ENCODE results near the gene PPP2CA.
A peak's percentile ranks its signal among the peaks of the same experiment; 100 is the strongest.
"Not testable (repeated sequence)": the region's sequence is repeated elsewhere in the genome, so short reads cannot be mapped to it uniquely, and the experiment has no call there.

Gene PPP2CA

GRCh38 chr5:134245101-134245604 is 19.3 kb upstream of the PPP2CA start:
- no peak for DNase-seq

DNA sequence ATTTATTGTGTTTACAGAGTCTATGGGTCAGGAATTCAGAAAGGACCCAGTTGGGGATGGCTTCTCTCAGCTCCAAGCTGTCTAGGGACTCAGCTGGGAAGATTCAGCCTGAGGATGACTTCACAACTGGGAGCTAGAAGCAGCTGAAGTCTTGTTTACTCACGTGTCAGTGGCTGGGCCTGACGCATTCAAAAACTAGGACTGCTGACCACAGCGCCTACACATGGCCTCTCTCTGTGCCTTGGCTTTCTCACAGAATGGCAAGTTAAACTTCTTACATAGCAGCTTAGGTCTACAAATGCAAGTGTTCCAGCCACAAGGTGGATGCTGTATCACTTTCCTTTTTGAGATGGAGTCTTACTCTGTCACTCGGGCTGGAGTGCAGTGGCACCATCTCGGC is 16.3 kb upstream of the PPP2CA start:
- no peak for DNase-seq

DNA sequence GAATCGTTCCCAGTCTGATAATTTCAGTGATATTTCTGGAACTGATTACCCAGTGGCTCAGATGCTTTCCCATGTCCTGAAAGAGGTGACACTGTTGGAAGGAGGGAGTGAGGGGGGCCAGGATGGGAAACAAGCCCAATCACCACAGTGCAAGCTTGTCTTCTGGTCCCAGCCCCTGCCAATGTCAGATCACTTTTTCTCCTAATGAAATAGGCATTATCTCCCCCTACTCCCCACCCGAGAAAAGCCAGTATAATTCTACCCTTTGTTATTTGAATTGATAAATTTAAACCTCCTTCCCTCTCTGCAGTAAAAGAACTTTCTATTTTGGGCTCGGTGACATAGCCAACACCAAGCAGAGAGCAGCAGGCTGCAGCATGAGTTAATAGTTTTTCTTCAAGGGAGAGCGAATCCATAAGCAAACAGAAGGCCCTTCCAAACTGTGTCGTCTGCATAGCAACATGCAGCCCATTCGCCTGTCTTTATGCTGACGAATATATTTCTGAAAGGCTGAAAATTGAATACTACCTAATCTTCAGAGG is 14.6 kb upstream of the PPP2CA start:
- no peak for DNase-seq

DNA sequence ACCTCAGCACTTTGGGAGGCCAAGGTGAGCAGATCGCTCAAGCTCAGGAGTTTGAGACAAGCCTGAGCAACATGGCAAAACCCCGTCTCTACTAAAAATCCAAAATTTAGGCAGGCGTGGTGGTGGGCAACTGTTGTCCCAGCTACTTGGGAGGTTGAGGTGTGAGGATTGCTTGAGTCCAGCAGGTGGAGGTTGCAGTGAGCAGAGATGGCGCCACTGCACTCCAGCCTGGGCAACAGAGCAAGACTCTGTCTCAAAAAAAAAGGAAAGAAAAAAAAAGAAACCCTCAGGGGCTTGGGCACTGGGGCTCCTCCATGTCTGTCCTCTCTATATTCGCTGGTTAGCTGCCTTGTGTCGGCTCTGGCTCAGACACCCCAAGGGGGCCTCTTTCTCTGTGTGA is 10.9 kb upstream of the PPP2CA start:
- DNase-seq: no peak

- DNase-seq: no peak
Observed at GRCh38 chr5:134236318-134236717, 10.4 kb upstream of the PPP2CA start.

GRCh38 chr5:134228624-134229023 is 2.8 kb upstream of the PPP2CA start:
- DNase-seq: no peak

GRCh38 chr5:134227776-134228175 is 1.9 kb upstream of the PPP2CA start:
- no peak for DNase-seq

- DNase-seq: peak; percentile 3
Observed at GRCh38 chr5:134227259-134227658, 1.4 kb upstream of the PPP2CA start.

DNA sequence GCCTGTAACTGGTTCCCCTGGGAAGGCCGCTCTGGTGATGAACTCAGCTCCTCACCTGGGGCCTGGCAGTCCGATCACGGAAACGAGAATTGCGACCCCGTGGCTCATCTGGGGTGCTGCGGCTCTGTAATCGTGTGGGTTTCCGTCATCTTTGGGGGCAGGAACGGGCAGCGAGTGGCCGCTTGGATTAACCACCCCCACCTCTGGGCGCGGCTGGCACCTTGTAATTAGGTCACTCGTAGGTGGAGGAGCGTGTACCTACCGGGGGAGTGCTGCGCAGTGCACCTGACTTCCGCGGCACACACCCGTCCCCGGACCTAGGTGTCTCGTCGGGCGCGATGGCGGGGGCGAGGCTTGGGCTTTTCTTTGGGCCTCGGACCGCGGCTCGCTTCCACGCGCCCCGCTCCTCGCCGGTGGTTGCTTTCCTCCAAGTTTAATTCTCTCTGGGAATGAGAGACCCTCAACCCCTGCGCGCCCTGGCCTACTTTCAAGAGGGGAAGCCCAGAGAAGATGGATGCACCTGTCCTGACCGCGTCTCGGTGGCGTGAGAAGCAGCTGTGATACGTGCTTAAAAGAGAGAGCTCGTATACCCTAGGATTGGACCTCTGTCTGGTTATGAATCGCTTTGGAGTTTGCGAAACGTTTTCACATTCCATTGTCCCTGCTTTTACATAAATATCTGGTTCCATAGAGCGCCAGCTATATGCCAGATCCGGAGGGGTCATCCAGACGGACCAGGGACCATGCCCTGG is 744 bp upstream of the PPP2CA start:
- DNase-seq: no peak

DNA sequence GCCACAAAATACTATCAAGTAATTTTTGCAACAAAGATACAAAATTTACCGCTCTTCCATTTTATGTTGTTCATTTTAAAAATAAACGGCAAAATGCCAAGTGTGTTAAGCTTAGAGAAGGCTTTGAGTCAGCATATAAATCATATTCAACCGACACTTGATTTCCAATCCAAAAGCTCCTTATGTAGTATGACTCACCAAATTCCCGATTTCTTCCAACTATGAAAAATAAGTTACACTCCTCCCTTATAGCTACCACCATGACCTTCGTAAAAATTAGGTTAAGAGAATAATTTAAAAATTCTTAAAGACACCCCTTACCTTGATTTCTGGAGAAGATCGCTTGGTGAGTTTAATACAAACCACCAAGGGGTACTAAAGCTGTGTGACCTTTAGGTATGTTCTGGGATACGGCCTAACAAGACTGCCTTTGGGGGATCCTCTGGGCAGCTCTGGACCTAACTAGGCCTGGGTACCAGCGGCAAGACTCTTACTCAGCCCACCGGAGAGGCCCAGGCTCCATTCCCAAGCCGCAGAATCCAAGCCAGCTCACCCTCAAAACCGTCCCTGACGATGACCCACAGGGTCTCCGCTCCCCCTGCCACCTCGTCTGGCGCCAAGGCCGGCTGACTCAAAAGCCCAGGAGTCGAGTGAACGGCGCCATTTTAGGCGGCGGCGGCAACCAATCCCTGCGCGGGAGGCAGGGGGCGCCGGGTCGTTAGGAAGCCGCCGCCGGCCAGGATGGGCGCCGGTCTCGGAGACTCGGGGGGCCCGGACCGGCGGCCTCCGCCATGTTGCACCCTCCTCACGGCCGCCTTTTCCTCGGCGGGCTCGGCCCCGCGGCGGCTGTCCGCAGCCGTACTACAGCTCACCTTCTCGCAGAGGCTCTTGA is 739 bp downstream of the PPP2CA start:
- DNase-seq: peak; percentile 66

DNA sequence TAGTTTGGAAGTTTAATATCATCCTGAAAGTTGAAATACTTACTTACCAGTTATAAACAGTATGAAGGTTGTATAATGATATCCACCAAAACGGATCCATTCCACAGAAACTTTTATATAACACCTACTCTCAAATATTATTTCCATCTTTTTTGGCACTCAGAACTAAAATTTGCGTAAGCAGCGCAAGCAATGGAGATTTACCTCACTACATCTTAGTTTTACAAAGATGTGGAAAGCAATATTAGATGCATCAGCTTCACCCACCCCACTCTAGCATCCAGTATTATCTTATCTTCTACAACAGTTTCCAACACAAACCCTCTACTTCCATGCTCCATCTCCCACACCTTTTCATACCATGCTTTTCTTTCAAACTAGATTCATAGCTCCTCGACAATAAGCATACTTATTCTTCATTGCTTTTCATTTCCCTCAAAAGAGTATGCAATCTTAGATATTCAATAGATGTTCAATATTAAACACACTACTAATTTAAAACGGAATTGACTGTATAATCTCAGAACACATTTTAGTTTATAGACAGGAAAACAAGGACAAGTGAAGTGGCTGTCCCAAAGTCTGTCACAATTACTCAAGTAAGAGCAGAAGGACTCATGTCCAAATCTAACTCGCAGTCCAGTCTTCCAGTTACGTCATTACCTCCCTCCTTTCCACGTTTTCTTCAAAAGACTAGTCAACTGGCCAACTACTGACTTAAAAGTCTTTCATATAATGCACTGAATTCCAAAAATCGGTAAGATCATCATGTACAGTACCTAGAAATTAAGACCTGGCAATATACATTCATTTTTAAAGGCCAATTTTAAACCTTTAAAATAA is 2.2 kb downstream of the PPP2CA start:
- no peak for DNase-seq

- not testable (repeated sequence) for DNase-seq
Observed at GRCh38 chr5:134221690-134222089, 4.2 kb downstream of the PPP2CA start.

- no peak for DNase-seq
Observed at GRCh38 chr5:134215757-134216156, 10.1 kb downstream of the PPP2CA start.

DNA sequence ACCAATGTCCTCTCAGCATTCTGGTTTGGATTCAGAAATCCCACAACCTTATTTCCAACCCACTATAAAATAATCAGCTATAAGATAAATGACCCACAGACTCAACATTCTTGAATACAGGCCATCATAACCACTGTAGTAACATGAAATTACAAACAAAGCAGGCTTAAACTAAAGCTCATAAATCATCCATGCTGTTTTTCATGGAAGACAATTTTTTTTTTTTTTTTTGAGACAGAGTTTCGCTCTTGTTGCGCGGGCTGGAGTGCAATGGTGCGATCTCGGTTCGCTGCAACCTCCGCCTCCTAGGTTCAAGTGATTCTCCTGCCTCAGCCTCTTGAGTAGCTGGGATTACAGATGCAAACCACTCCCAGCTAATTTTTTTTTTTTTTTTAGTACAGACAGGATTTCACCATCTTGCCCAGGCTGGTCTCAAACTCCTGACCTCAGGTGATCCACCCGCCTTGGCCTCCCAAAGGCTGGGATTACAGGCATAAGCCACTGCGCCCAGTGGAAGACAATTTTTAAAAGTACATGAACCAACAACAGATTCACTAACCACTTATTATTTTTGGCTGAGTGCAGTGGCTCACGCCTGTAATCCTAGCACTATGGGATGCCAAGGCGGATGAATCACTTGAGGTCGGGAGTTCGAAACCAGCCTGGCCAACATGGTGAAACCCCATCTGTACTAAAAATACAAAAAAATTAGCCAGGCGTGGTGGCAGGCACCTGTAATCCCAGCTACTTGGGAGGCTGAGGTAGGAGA is 14.4 kb downstream of the PPP2CA start:
- not testable (repeated sequence) for DNase-seq

GRCh38 chr5:134209477-134210245 is 16.2 kb downstream of the PPP2CA start:
- DNase-seq: no peak

GRCh38 chr5:134207696-134208095 is 18.2 kb downstream of the PPP2CA start:
- DNase-seq: no peak

DNA sequence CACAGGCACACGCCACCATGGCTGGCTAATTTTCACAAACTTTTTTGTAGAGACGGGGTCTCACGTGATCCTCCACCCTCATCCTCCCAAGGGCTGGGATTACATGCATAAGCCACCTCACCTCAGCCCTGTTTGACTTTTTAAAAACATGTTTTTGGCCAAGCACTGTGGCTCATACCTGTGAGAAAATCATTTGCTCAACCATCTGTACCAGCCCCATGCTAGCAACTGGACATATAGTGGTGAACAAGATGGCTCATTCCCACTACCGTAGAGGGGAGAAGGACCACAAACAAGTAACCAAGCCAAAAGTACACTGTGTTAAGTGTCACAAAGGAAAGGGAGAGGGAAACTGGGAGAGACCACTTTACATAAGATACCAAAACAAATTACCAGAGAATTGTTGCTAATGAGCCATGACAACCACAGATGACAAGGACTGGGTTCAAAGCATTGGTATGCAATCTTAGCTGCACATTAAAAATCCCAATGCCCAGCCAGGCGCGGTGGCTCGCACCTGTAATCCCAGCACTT is 19.2 kb downstream of the PPP2CA start:
- DNase-seq: no peak

DNA sequence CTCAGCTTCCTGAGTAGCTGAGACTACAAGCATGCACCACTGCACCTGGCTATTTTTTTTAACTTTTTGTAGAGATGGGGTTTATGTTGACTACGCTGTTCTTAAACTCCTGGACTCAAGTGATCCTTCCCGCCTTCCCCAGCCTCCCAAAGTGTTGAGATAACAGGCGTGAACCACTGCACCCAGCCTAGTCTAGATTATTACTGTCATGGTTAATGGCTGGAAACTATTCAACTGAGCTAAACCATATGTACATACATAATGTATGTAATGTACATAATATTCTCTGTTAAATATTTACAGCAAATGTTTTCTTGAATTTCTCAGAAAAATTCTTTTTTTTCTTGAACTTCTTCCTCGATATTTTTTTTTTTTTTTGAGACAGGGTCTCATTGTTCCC is 21.3 kb downstream of the PPP2CA start:
- DNase-seq: no peak

GRCh38 chr5:134203630-134204029 is 22.2 kb downstream of the PPP2CA start:
- no peak for DNase-seq

- DNase-seq: no peak
Observed at GRCh38 chr5:134195666-134196065, 30.2 kb downstream of the PPP2CA start.

GRCh38 chr5:134189031-134189430 is 36.8 kb downstream of the PPP2CA start:
- DNase-seq: no peak
